HG03442 (cell line): ENCODE results near the gene SKIC2.
"Not testable (repeated sequence)": the region's sequence is repeated elsewhere in the genome, so short reads cannot be mapped to it uniquely, and the experiment has no call there.

Source experiments
- ATAC-seq: cut with Tn5 transposase; IDR thresholded peaks from one replicate; pipeline ENCODE4 v1.9.1; 2021; ENCODE audit warnings: mild to moderate bottlenecking, moderate library complexity; ENCODE audit not compliant: unreplicated experiment

SKIC2 gene

GRCh38 chr6:32003301-32003700, 44.3 kb downstream of the SKIC2 start:
- ATAC-seq, result not testable (repeated sequence)

- not testable (repeated sequence) for ATAC-seq
Observed at GRCh38 chr6:32004393-32004792, 45.4 kb downstream of the SKIC2 start.

GRCh38 chr6:32004864-32005537, 46.0 kb downstream of the SKIC2 start:
- ATAC-seq, result not testable (repeated sequence)

- ATAC-seq, result not testable (repeated sequence)
Observed at GRCh38 chr6:32005538-32005880, 46.5 kb downstream of the SKIC2 start.

GRCh38 chr6:32005991-32006529, 47.1 kb downstream of the SKIC2 start:
- not testable (repeated sequence) for ATAC-seq

- ATAC-seq, result not testable (repeated sequence)
Observed at GRCh38 chr6:32007086-32007485, 48.1 kb downstream of the SKIC2 start.

GRCh38 chr6:32008037-32008436, 49.1 kb downstream of the SKIC2 start:
- ATAC-seq, result not testable (repeated sequence)

GRCh38 chr6:32008616-32009015, 49.6 kb downstream of the SKIC2 start:
- ATAC-seq, result not testable (repeated sequence)

GRCh38 chr6:32009537-32009936, 50.6 kb downstream of the SKIC2 start:
- ATAC-seq, result not testable (repeated sequence)

GRCh38 chr6:32010856-32011530, 52.0 kb downstream of the SKIC2 start:
- ATAC-seq, result not testable (repeated sequence)

GRCh38 chr6:32012941-32013617, 54.1 kb downstream of the SKIC2 start:
- not testable (repeated sequence) for ATAC-seq

GRCh38 chr6:32013738-32014137, 54.8 kb downstream of the SKIC2 start:
- not testable (repeated sequence) for ATAC-seq

GRCh38 chr6:32014547-32014946, 55.6 kb downstream of the SKIC2 start, which contains the start of gene C4B:
C4B (plus strand) TSS chr6:32014795; CDS start chr6:32014846, 51 bp downstream.
- ATAC-seq, result not testable (repeated sequence)
